Right lobe of liver (tissue), 4 donors: ENCODE data around the gene NNMT.

Experiments
- CTCF ChIP-seq, 4 donors: fragments of 200-600 bp in 3 of 4; fragments of 450-650 bp in 1 of 4; IDR thresholded peaks; one replicate each; pipeline versions ENCODE4 v1.5.1 to v1.8.0; 2016 to 2022; ENCODE audit warnings: antibody characterized with exemption in 4 of 4, mild to moderate bottlenecking in 2 of 4
- POLR2A ChIP-seq: fragments of 450-650 bp; IDR thresholded peaks from one replicate; pipeline ENCODE4 v1.6.1; 2017; ENCODE audit warnings: antibody characterized with exemption, mild to moderate bottlenecking
- donor health status: DM: no; HTN: no; CAD: no.
- donor health status: DM: no; HTN: no; CAD: no.
- donor health status: DM: no; HTN: yes; CAD: no.

DNA sequence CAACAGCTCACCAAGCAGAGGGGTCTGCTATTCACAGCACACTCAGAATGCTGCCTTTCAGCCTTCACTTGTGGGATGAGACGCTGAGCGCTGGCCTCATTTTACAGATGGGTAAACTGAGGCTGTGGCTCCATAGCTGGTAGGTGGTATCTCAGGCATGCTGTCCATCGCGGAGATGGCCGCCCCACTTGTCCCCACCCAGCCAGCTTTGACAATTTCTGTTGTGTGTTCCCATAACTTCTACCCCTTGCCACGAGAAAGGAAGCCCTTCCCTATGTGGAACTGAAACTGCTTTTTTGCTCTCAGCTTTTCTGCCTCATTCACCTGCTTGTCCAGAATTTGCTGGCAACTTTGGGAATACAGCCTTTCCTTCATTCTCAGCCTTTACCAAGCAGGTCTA, 36.1 kb upstream of the NNMT start:
- TF ChIP-seq CTCF (IDR thresholded peaks at IDR 0.05) (no peak), POLR2A (no peak)
